MCF 10A (cell line): ENCODE results near the gene MAPRE2. TPM values are rescaled to one million over a fixed set of nuclear protein-coding genes. Genes with fewer than 3 reads are reported as not detected.

Source experiments
- BruUV-seq: library from RNA; stranded (reverse); fragments of 400-500 nt; replicated peaks from 2 replicates; lab custom pipeline; 2021; lab: Mats Ljungman, UMichigan
- CTCF ChIA-PET: fragments of 300-600 bp; sonication (Branson Sonifier 250); formaldehyde crosslinking; extraction: SDS; loops from one replicate; lab custom pipeline; 2021; ENCODE audit warnings: antibody characterized with exemption, inconsistent platforms; lab: Yijun Ruan, JAX
- POLR2A ChIA-PET: fragments of 300-600, 350-650 bp; sonication (Branson Sonifier 250); formaldehyde crosslinking; extraction: SDS; loops from one replicate; lab custom pipeline; 2020; ENCODE audit warnings: antibody characterized with exemption, inconsistent platforms; lab: Yijun Ruan, JAX
- DNase-seq: peaks from one replicate; pipeline ENCODE4 v3.0.0-alpha.2; 2018; ENCODE audit not compliant: unreplicated experiment
- H3K27ac Mint-ChIP-seq: one replicate; pipeline ENCODE4 v1.8.0; 2022; ENCODE audit warnings: mild to moderate bottlenecking, low read depth, mixed read lengths; ENCODE audit not compliant: unreplicated experiment
- H3K27me3 Mint-ChIP-seq: one replicate; pipeline ENCODE4 v1.8.0; 2022; ENCODE audit warnings: mixed read lengths; ENCODE audit not compliant: insufficient read depth, unreplicated experiment
- H3K36me3 Mint-ChIP-seq: one replicate; pipeline ENCODE4 v1.8.0; 2022; ENCODE audit warnings: mild to moderate bottlenecking, moderate library complexity, mixed read lengths; ENCODE audit not compliant: insufficient read depth, unreplicated experiment
- H3K4me1 Mint-ChIP-seq: one replicate; pipeline ENCODE4 v1.8.0; 2022; ENCODE audit warnings: mixed read lengths; ENCODE audit not compliant: insufficient read depth, unreplicated experiment
- H3K4me3 Mint-ChIP-seq: one replicate; pipeline ENCODE4 v1.8.0; 2022; ENCODE audit warnings: mild to moderate bottlenecking, moderate library complexity, mixed read lengths; ENCODE audit not compliant: unreplicated experiment
- H3K9me3 Mint-ChIP-seq: one replicate; pipeline ENCODE4 v1.8.0; 2022; ENCODE audit warnings: mixed read lengths; ENCODE audit not compliant: unreplicated experiment
- CTCF ChIP-seq: fragments of 200-600 bp; IDR thresholded peaks from one replicate; pipeline ENCODE4 v1.8.0; 2022; ENCODE audit warnings: antibody characterized with exemption, mild to moderate bottlenecking; ENCODE audit not compliant: unreplicated experiment
- intact Hi-C: fragments of 100-400 bp; cut with micrococcal nuclease; formaldehyde crosslinking; loops from 2 replicates; pipeline ENCODE4 v1.14.1; 2022
- total RNA-seq: library from RNA; stranded (reverse); gene quantifications from 2 replicates; pipeline ENCODE4 v1.2.3, GENCODE V29; 2022

Gene MAPRE2
- total RNA-seq, 1 experiment from 2014 or later = 7.7 TPM

- no TSS peak for BruUV-seq
Measured at GRCh38 chr18:35067454-35067853, 26.2 kb downstream of the MAPRE2 start.

GRCh38 chr18:35071819-35072247, 30.6 kb downstream of the MAPRE2 start:
- intact Hi-C loops = no loop called here
- H3K9me3 Mint-ChIP-seq = no peaks in the 10 kb centered on the region
- no peak for TF ChIP-seq CTCF
- peak; percentile 43 for DNase-seq
- H3K4me3 Mint-ChIP-seq = no peak overlapping the region
- H3K27ac Mint-ChIP-seq = no peak overlapping the region
- no TSS peak for BruUV-seq
- H3K4me1 Mint-ChIP-seq = peaks cover 30% of the 10 kb centered on the region
- H3K27me3 Mint-ChIP-seq = no peaks in the 10 kb centered on the region
- ChIA-PET CTCF (interaction anchor here (0.6 kb wide), 2 partner anchors 14 to 26 kb away, joined by 3 read pairs; no protein-coding TSS in a partner anchor), POLR2A (interaction anchor here (0.9 kb wide), 1 partner anchor 12 kb away, joined by 5 read pairs; no protein-coding TSS in a partner anchor)
- H3K36me3 Mint-ChIP-seq = no peaks in the 10 kb centered on the region

More at GRCh38 chr18:35067454-35067853, 26.2 kb downstream of the MAPRE2 start:
- H3K27ac Mint-ChIP-seq = no peak overlapping the region
- no peak for TF ChIP-seq CTCF
- intact Hi-C loops = no loop called here
- H3K4me3 Mint-ChIP-seq = no peak overlapping the region
- H3K36me3 Mint-ChIP-seq = no peaks in the 10 kb centered on the region
- peaks cover 10% of the 10 kb centered on the region for H3K4me1 Mint-ChIP-seq
- H3K9me3 Mint-ChIP-seq = no peaks in the 10 kb centered on the region
- DNase-seq = no peak
- CTCF ChIA-PET = no interaction called here
- no peaks in the 10 kb centered on the region for H3K27me3 Mint-ChIP-seq
- POLR2A ChIA-PET = no interaction called here

GRCh38 chr18:35072616-35073015, 31.4 kb downstream of the MAPRE2 start:
- no peak overlapping the region for H3K27ac Mint-ChIP-seq
- H3K4me3 Mint-ChIP-seq = no peak overlapping the region
- H3K9me3 Mint-ChIP-seq = no peaks in the 10 kb centered on the region
- DNase-seq = no peak
- no TSS peak for BruUV-seq
- intact Hi-C loops = no loop called here
- peaks cover 33% of the 10 kb centered on the region for H3K4me1 Mint-ChIP-seq
- ChIA-PET CTCF (interaction anchor here (0.6 to 0.9 kb wide), 3 partner anchors 26 to 278 kb away, joined by 3 read pairs; no protein-coding TSS in a partner anchor), POLR2A (interaction anchor here (0.9 to 2.2 kb wide), 5 partner anchors 10 to 30 kb away, joined by 3 to 7 read pairs (median 5); no protein-coding TSS in a partner anchor)
- no peaks in the 10 kb centered on the region for H3K27me3 Mint-ChIP-seq
- TF ChIP-seq CTCF = no peak
- H3K36me3 Mint-ChIP-seq = no peaks in the 10 kb centered on the region

- Mint-ChIP-seq H3K27me3 (no peaks in the 10 kb centered on the region), H3K4me1 (peaks cover 33% of the 10 kb centered on the region), H3K9me3 (no peaks in the 10 kb centered on the region), H3K27ac (peak overlapping the region; percentile 74), H3K4me3 (peak overlapping the region; percentile 3), H3K36me3 (no peaks in the 10 kb centered on the region)
- POLR2A ChIA-PET = interaction anchor here (0.7 to 2.2 kb wide), 6 partner anchors 9 to 62 kb away, joined by 3 to 7 read pairs (median 4); no protein-coding TSS in a partner anchor
- CTCF ChIA-PET = interaction anchor here (0.5 to 1.9 kb wide), 6 partner anchors 9 to 277 kb away, joined by 3 to 7 read pairs (median 3); no protein-coding TSS in a partner anchor
- DNase-seq = peak; percentile 56
- TF ChIP-seq CTCF = no peak
- intact Hi-C loops = no loop called here
- BruUV-seq = no TSS peak
Measured at GRCh38 chr18:35073186-35074105, 32.2 kb downstream of the MAPRE2 start.
